Measurements from ENCODE around the gene SDK2.

DNA sequence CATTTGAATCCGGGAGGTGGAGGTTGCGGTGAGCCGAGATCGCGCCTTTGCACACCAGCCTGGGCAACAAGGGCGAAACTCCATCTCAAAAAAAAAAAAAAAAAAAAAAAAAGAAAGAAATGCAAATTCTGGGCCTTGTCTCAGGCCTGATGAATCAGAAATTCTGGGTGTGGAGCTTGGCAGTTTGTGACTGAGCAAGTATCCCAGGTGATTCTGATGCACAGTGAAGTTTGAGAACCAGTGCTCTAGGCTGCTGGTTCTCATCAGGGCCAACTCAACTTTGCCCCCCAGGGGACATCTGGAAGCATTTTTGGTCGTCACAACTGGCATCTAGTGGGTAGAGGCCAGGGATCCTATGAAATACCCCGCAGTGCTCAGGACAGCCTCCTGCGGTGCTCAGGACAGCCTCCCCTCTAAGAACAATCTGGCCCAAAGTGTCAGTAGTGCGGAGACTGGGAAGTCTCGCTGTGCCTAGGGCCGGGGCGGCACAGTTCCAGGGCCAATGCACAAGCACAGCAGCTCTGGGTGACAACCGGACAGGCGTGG is 55.9 kb downstream of the SDK2 start:
- TF ChIP-seq CTCF (IDR thresholded peaks at IDR 0.05; ENCODE audit: low read depth, low read length, poor library complexity, severe bottlenecking), result peak; percentile 20
- TF ChIP-seq EZH2phosphoT487 (IDR thresholded peaks at IDR 0.05; ENCODE audit: borderline replicate concordance, low read length), result no peak

All from DOHH2 (cell line).